GM18499 (cell line): ENCODE results near the gene SPATA31D4.
"Not testable (repeated sequence)": the region's sequence is repeated elsewhere in the genome, so short reads cannot be mapped to it uniquely, and the experiment has no call there.

Experiments used
- ATAC-seq: cut with Tn5 transposase; IDR thresholded peaks from one replicate; pipeline ENCODE4 v1.9.1; 2021; ENCODE audit warnings: moderate number of reproducible peaks; ENCODE audit not compliant: insufficient read depth, unreplicated experiment

SPATA31D4 gene

GRCh38 chr9:81928305-81928704 is at the start of gene SPATA31D4:
TSS of gene SPATA31D4 (plus strand) at chr9:81928428. CDS start at chr9:81928514, 86 bp downstream.
- not testable (repeated sequence) for ATAC-seq

GRCh38 chr9:81878530-81878929 is 49.7 kb upstream of the SPATA31D4 start:
- no peak for ATAC-seq

GRCh38 chr9:81879501-81879916 is 48.7 kb upstream of the SPATA31D4 start:
- no peak for ATAC-seq

- ATAC-seq, result no peak
These were observed 42.6 kb upstream of the SPATA31D4 start for GRCh38 chr9:81885602-81886001.

- no peak for ATAC-seq
These were observed 41.6 kb upstream of the SPATA31D4 start for GRCh38 chr9:81886665-81887064.

DNA sequence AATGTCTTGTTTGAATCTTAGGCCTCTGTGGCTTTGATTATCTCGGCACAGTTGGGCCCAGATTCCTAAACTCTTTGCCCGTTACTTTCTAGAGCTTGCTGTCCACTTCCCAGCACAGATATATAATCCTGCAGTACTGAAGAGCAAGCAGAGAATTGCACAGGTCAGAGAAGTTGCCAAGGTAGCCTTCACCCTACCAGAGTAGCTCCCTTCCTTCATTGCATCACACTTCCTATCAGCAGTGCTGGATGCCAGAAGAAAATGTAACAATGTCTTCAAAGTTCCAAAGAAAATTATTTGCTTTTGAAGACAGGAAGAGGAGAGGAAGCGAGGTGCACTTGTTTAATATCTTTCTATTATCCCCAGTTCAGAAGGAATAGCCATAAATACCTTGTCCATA is 38.1 kb upstream of the SPATA31D4 start:
- ATAC-seq, result no peak

DNA sequence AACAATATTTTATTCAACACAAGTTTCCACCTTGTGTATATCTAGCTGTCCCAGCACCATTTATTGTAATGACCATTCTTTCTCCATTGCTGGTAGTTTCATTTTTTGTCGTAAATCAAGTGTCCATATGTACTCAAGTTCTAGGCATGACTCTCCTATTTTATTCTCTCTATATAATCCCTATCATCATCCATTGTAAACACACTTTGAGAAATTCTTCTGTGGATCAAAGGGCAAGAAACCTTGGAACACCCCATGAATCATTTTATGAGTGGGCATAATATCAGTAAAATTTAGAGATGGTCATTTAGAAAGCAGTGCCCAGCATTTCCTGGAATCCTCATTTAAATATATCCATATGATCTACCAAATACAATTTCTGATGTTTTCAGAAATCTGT is 35.8 kb upstream of the SPATA31D4 start:
- ATAC-seq, result no peak

DNA sequence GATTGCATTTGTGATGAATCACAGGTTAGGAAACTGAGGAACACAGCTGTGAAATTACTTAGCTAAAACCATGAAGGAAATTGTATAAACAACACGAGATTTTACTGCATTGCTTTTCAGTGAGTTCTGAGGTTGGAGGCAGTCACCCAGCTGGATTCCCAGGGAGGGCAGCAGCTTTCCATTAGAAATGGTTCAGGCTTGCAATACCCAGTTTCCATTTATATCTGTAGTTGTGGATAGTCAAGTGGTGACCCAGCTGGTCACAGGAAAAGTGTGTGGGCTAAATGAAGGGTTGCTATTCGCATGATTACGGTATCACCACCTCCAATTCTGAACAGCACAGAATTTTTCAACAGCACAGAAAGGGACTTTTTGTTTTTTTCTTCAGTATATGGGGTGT is 34.3 kb upstream of the SPATA31D4 start:
- no peak for ATAC-seq

DNA sequence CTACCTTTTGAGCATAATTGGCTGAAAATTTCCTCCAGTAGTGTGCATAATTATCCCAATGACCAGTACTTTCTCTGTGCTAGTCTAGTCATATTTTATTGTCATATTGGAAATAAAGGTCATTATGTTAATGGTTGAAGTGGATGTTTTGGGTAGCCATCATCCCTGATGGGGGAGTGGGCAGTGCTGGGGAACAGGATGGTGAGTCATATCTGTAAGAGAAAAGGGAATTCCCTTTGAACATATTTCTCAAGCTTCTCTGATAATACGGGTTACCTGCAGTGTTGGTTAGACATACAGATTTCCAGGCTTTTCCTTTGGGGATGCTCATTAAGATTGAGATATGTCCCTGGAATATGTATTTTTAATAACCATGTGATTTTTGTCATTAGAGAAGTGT is 33.3 kb upstream of the SPATA31D4 start:
- no peak for ATAC-seq

GRCh38 chr9:81896070-81896469 is 32.2 kb upstream of the SPATA31D4 start:
- ATAC-seq, result no peak

GRCh38 chr9:81898851-81899250 is 29.4 kb upstream of the SPATA31D4 start:
- no peak for ATAC-seq

GRCh38 chr9:81902196-81902595 is 26.0 kb upstream of the SPATA31D4 start:
- ATAC-seq, result no peak

DNA sequence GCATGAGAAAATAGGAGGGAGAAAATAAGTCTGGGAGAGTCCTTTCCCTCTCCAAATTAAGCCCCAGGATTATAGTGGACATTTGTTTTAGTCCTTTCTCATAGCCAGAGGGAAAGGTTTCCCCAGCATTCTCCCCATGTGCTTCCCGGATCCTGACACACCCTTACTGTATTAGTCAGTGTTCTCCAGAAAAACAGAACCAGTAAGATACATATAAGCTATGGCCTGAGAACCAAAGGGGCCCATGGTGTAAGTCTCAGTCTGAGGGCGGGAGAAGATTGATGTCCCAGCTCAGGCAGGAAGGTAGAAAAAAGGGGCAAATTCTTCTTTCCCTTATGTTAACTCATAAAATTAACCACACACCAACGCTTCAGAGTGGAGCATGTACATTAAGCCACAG is 25.6 kb upstream of the SPATA31D4 start:
- ATAC-seq, result no peak

GRCh38 chr9:81906671-81907070 is 21.6 kb upstream of the SPATA31D4 start:
- no peak for ATAC-seq

GRCh38 chr9:81912135-81912534 is 16.1 kb upstream of the SPATA31D4 start:
- ATAC-seq, result no peak

GRCh38 chr9:81915801-81916505 is 12.3 kb upstream of the SPATA31D4 start:
- ATAC-seq, result no peak

DNA sequence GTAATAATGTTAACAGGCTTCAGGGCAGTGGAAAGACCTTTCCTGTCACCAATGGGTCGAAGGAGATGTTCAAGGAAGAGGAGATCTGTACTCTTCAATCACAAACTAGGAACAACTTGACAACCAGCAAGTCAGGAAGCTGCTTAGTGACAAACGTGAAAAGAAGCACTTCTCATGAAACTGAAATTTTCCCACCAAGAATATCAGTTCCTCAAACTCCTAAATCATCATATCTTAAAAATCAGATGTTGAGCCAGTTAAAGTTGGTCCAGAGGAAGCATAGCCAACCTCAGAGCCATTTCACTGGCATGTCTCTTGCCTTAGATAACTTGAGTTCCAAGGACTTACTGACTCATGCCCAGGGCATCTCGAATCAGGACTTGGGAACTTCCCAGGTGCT is 9.7 kb upstream of the SPATA31D4 start:
- not testable (repeated sequence) for ATAC-seq

DNA sequence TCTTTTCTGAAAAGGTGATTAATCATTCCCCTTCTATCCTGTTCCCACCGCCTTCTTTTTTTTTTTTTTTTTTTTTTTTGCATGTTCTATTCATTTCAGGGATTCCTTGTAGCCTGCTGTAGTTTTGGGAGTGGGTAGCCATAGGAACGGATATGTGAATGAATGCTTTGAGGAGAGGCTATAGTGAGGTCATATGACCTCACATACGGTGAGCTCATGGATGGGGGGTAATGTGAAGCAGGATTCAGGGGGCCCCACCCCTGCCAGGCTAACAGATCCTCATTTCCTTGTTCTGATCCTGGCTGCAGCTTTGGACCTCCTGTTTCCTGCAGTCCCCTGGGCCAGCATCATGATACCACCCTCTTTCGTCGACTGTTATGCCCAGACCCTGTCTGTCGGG is 1.9 kb downstream of the SPATA31D4 start:
- not testable (repeated sequence) for ATAC-seq

DNA sequence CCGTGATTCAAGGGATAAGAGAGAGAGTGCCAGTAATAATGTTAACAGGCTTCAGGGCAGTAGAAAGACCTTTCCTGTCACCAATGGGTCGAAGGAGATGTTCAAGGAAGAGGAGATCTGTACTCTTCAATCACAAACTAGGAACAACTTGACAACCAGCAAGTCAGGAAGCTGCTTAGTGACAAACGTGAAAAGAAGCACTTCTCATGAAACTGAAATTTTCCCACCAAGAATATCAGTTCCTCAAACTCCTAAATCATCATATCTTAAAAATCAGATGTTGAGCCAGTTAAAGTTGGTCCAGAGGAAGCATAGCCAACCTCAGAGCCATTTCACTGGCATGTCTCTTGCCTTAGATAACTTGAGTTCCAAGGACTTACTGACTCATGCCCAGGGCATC is 5.3 kb downstream of the SPATA31D4 start:
- not testable (repeated sequence) for ATAC-seq

DNA sequence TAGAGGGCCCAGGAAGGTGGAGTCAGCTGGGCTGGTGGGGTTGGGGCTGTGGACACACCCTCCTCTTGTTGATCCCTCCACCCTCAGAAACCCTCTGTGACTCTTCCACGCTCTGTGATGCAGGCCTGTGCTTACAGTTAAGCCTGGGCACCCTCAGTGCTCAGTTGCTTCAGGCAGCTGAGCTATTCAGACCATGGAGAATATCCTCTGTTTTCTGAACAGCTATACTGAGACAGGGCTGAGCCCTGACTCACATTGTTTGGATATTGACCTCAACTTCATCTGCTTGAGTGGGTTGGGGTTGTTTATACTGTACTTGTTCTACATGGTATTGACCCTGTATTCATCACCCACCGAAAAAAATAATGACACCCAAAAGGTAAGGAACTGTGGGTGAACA is 15.2 kb downstream of the SPATA31D4 start, which contains the start of gene SPATA31D3:
Gene SPATA31D3 (plus strand): TSS at position 108 of the 400 bp plus-strand sequence. CDS start 86 bp downstream, at position 194.
- ATAC-seq, result not testable (repeated sequence)

- ATAC-seq, result not testable (repeated sequence)
These were observed 20.4 kb downstream of the SPATA31D4 start for GRCh38 chr9:81948650-81949049.

GRCh38 chr9:81953096-81953495 is 24.9 kb downstream of the SPATA31D4 start:
- no peak for ATAC-seq
